Ectodermal cell (in vitro differentiated cells): ENCODE results near the gene NF2.
A peak's percentile ranks its signal among the peaks of the same experiment; 100 is the strongest.
"Not testable (repeated sequence)": the region's sequence is repeated elsewhere in the genome, so short reads cannot be mapped to it uniquely, and the experiment has no call there.

ENCODE experiments used
- H3K27ac ChIP-seq: 2 replicates; pipeline ENCODE4 v1.7.0; 2013; ENCODE audit warnings: mild to moderate bottlenecking, low read depth, low read length; ENCODE audit not compliant: insufficient read depth, poor library complexity, severe bottlenecking
- H3K27me3 ChIP-seq: 2 replicates; pipeline ENCODE4 v1.7.0; 2013; ENCODE audit warnings: mild to moderate bottlenecking, low read length; ENCODE audit not compliant: insufficient read depth, control insufficient read depth, poor library complexity, severe bottlenecking
- H3K36me3 ChIP-seq: one replicate; pipeline ENCODE4 v1.7.0; 2013; ENCODE audit warnings: low read length; ENCODE audit not compliant: control insufficient read depth, insufficient read depth
- H3K4me1 ChIP-seq: one replicate; pipeline ENCODE4 v1.7.0; 2013; ENCODE audit warnings: low read length; ENCODE audit not compliant: control insufficient read depth, insufficient read depth
- H3K4me3 ChIP-seq: 2 replicates; pipeline ENCODE4 v1.7.0; 2013; ENCODE audit warnings: low read depth, low read length, control low read depth; ENCODE audit not compliant: insufficient read depth
- H3K9me3 ChIP-seq: 2 replicates; pipeline ENCODE4 v1.7.0; 2013; ENCODE audit warnings: mild to moderate bottlenecking, low read length, moderate library complexity; ENCODE audit not compliant: control insufficient read depth
- WGBS, 2 experiments: methylation state at CpG; one replicate each; pipeline ENCODE4 v1.1.7; 2013; ENCODE audit warnings: missing lambda C conversion rate in 2 of 2; 5-methylcytosine and 5-hydroxymethylcytosine counted together

The NF2 gene

GRCh38 chr22:29570912-29571549 is 32.4 kb upstream of the NF2 start:
- WGBS, 2 experiments, result 88 to 93% methylated on average over 2 of the region's 2 CpGs
- no peak overlapping the region for H3K4me3 ChIP-seq
- no peaks in the 10 kb centered on the region for H3K27me3 ChIP-seq
- no peaks in the 10 kb centered on the region for H3K9me3 ChIP-seq
- H3K4me1 ChIP-seq, result no peaks in the 10 kb centered on the region
- peaks cover 21% of the 10 kb centered on the region for H3K36me3 ChIP-seq
- H3K27ac ChIP-seq, result no peak overlapping the region

- Histone ChIP-seq H3K27me3 (no peaks in the 10 kb centered on the region), H3K9me3 (no peaks in the 10 kb centered on the region), H3K4me3 (no peak overlapping the region), H3K27ac (no peak overlapping the region), H3K36me3 (peaks cover 5% of the 10 kb centered on the region), H3K4me1 (peaks cover 1% of the 10 kb centered on the region)
- WGBS, 2 experiments, result 94% methylated on average over 6 to 7 of the region's 7 CpGs
Observed at GRCh38 chr22:29574762-29575450, 28.5 kb upstream of the NF2 start.

- Histone ChIP-seq H3K36me3 (peaks cover 5% of the 10 kb centered on the region), H3K9me3 (no peaks in the 10 kb centered on the region), H3K27ac (no peak overlapping the region), H3K27me3 (no peaks in the 10 kb centered on the region), H3K4me1 (peaks cover 9% of the 10 kb centered on the region), H3K4me3 (no peak overlapping the region)
- WGBS, 2 experiments, result 83% methylated on average over 10 of the region's 10 CpGs
Observed at GRCh38 chr22:29578462-29579200, 24.8 kb upstream of the NF2 start.

GRCh38 chr22:29580200-29580810 is 23.1 kb upstream of the NF2 start:
- H3K36me3 ChIP-seq, result peaks cover 5% of the 10 kb centered on the region
- H3K27ac ChIP-seq, result peak overlapping the region; percentile 87
- WGBS, 2 experiments, result 14 to 15% methylated on average over 8 of the region's 8 CpGs
- H3K9me3 ChIP-seq, result no peaks in the 10 kb centered on the region
- peak overlapping the region; percentile 76 for H3K4me3 ChIP-seq
- peaks cover 9% of the 10 kb centered on the region for H3K4me1 ChIP-seq
- no peaks in the 10 kb centered on the region for H3K27me3 ChIP-seq

GRCh38 chr22:29581799-29582198 is 21.6 kb upstream of the NF2 start:
- Histone ChIP-seq H3K4me3 (no peak overlapping the region), H3K27ac (no peak overlapping the region)
- 94% methylated on average over 12 of the region's 12 CpGs for WGBS, 2 experiments

GRCh38 chr22:29584975-29585374 is 18.5 kb upstream of the NF2 start:
- Histone ChIP-seq H3K27me3 (no peaks in the 10 kb centered on the region), H3K4me3 (no peak overlapping the region), H3K36me3 (no peaks in the 10 kb centered on the region), H3K9me3 (no peaks in the 10 kb centered on the region), H3K4me1 (peaks cover 7% of the 10 kb centered on the region), H3K27ac (no peak overlapping the region)
- WGBS, 2 experiments, result 89 to 92% methylated on average over 5 of the region's 5 CpGs

More at GRCh38 chr22:29581799-29582198, 21.6 kb upstream of the NF2 start:
- no peaks in the 10 kb centered on the region for H3K27me3 ChIP-seq
- H3K36me3 ChIP-seq, result peaks cover 5% of the 10 kb centered on the region
- peaks cover 9% of the 10 kb centered on the region for H3K4me1 ChIP-seq
- no peaks in the 10 kb centered on the region for H3K9me3 ChIP-seq

DNA sequence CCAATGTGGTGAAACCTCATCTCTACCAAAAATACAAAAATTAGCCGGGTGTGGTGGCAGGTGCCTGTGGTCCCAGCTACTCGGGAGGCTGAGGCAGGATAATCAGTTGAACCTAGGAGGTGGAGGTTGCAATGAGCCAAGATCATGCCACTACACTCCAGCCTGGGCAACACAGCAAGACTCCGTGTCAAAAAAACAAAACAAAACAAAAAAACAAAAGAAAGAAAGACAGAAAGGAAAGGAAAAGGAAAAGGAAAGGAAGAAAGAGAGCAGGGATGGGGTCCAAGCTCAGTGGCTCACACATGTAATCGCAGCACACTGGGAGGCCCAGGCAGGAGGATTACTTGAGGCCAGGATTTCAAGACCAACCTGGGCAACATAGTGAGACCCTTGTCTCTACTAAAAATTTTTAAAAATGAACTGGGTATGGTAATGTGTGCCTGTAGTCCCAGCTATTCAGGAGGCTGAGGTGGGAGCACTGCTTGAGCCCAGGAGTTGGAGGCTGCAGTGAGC is 17.2 kb upstream of the NF2 start:
- not testable (repeated sequence) for H3K27me3 ChIP-seq, H3K4me1 ChIP-seq, H3K9me3 ChIP-seq, H3K36me3 ChIP-seq, H3K27ac ChIP-seq, H3K4me3 ChIP-seq
- 92 to 93% methylated on average over 3 to 4 of the region's 4 CpGs for WGBS, 2 experiments

- H3K27ac ChIP-seq, result no peak overlapping the region
Observed at GRCh38 chr22:29587938-29588699, 15.3 kb upstream of the NF2 start.

GRCh38 chr22:29593923-29594322 is 9.5 kb upstream of the NF2 start:
- no peaks in the 10 kb centered on the region for H3K9me3 ChIP-seq
- no peak overlapping the region for H3K4me3 ChIP-seq
- H3K27ac ChIP-seq, result no peak overlapping the region
- H3K27me3 ChIP-seq, result no peaks in the 10 kb centered on the region
- no peaks in the 10 kb centered on the region for H3K36me3 ChIP-seq
- H3K4me1 ChIP-seq, result no peaks in the 10 kb centered on the region
- WGBS, 2 experiments, result 84 to 89% methylated on average over 4 of the region's 4 CpGs

More at GRCh38 chr22:29587938-29588699, 15.3 kb upstream of the NF2 start:
- H3K36me3 ChIP-seq, result no peaks in the 10 kb centered on the region
- no peaks in the 10 kb centered on the region for H3K9me3 ChIP-seq
- H3K4me3 ChIP-seq, result no peak overlapping the region
- H3K27me3 ChIP-seq, result no peaks in the 10 kb centered on the region
- 91 to 92% methylated on average over 9 of the region's 9 CpGs for WGBS, 2 experiments
- H3K4me1 ChIP-seq, result no peaks in the 10 kb centered on the region
